ENCODE data around the gene LACTBL1.

DNA sequence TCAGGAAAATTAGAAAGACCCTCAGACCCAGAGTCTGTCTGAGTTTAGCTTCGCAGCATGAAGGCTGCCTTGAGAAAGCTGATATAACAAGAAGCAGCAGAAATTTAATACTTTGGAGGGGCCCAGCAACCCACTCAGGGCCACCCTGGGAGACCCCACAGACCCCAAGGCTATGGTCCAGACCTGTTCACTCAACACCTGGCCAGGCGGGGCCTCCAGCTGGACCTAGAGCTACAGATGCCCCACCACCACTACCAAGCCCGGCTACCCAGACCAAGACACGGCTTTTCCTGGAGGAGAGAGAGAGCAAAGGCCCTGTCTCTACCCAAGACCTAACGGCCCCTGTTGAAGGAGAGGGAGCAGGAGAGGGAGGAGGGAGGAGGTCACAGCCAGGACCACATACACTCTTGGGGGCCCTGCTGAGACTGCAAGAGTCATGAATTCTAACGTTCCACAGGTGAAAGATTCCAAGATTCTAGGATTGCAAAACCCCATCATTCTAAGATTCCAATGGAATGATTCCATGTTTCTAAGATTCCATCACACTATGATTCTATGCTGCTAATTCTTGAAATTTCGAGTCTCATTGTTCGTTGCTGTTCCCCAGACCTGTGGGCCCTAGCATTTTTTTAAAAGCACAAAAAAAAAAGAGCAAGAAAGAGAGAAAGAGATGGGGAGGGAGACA is 53.2 kb downstream of the LACTBL1 start:
- TF ChIP-seq, protein P1, sequence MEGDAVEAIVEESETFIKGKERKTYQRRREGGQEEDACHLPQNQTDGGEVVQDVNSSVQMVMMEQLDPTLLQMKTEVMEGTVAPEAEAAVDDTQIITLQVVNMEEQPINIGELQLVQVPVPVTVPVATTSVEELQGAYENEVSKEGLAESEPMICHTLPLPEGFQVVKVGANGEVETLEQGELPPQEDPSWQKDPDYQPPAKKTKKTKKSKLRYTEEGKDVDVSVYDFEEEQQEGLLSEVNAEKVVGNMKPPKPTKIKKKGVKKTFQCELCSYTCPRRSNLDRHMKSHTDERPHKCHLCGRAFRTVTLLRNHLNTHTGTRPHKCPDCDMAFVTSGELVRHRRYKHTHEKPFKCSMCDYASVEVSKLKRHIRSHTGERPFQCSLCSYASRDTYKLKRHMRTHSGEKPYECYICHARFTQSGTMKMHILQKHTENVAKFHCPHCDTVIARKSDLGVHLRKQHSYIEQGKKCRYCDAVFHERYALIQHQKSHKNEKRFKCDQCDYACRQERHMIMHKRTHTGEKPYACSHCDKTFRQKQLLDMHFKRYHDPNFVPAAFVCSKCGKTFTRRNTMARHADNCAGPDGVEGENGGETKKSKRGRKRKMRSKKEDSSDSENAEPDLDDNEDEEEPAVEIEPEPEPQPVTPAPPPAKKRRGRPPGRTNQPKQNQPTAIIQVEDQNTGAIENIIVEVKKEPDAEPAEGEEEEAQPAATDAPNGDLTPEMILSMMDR (conservative IDR thresholded peaks at IDR 0.05), result no peak
- no peak for TF ChIP-seq EZH2 (IDR thresholded peaks at IDR 0.05; ENCODE audit: low read depth)
